RCC 7860 (cell line): Measurements from ENCODE around the gene ZBTB49.

ENCODE experiments used
- DNase-seq: peaks from one replicate; pipeline ENCODE4 v3.0.0-alpha.2; 2015; ENCODE audit warnings: low spot score
- FAIRE-seq: peaks from 2 replicates; lab custom pipeline; 2012; peaks lifted over from hg19 to GRCh38; lab: Jason Lieb, UNC

ZBTB49 gene

DNA sequence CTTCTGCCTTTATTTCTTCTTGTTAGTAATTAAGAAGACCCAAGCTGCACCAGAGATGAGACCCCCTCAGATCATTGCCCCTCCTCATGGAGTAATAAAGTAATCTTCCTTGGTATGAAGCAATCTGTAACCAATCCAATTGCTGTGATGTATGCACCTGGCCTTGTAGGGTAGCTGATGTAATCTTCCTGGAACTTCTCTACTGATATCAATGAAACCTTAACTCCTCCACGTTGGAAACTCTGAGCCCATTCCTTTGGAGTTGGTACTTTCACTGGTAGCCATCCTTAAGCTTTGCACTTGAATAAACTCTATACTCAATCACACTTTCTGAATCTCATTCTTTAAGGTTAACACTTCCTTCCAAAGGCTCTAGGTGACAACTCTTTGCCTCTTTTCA lies 65.3 kb downstream of the ZBTB49 start:
- FAIRE-seq (no peak), DNase-seq (no peak)

DNA sequence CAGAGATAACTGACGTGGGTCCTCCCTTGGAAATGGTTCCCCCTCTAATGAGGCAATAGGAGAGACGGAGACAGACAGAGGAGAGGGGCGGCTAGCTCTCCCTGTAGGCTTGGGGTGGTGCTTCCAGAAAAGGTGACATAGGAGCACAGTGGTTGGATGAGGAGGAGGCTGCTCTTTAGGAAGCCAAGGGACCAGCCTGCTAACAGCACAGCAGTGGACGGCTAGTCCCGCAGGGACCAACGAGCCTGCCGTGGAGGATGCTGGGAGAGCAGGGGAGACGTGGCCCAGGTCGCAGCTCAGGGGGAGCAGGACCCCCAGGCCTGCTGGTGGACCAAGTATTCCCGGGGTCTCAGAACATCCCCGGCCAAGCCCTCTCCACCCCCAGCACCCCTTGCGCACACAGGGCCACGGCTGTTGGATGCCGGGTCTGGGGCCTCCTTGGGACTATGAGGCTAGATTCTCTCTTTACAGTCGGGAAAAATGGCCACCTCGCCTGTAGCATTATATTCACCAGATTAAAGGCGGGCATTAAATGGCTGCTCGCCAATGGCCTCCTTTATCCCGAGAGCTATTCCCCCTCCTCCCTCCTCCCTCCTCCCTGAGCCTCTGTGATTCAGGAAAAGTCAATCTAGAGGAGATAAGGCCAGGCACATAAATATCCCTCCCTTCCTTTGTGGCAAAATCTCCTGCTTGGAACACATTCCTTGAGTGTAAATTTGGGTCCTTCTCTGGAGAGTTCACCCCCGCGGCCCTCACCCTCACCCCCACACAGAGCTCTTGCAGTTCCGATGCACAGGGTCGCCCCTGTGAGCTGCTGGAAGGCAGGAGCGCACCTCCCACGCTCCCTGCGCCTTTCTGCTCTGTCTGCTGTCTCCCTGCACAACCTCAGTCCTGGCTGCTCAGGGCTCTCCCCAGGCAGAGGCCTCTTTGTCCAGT lies 66.3 kb downstream of the ZBTB49 start:
- DNase-seq (no peak), FAIRE-seq (no peak)

DNA sequence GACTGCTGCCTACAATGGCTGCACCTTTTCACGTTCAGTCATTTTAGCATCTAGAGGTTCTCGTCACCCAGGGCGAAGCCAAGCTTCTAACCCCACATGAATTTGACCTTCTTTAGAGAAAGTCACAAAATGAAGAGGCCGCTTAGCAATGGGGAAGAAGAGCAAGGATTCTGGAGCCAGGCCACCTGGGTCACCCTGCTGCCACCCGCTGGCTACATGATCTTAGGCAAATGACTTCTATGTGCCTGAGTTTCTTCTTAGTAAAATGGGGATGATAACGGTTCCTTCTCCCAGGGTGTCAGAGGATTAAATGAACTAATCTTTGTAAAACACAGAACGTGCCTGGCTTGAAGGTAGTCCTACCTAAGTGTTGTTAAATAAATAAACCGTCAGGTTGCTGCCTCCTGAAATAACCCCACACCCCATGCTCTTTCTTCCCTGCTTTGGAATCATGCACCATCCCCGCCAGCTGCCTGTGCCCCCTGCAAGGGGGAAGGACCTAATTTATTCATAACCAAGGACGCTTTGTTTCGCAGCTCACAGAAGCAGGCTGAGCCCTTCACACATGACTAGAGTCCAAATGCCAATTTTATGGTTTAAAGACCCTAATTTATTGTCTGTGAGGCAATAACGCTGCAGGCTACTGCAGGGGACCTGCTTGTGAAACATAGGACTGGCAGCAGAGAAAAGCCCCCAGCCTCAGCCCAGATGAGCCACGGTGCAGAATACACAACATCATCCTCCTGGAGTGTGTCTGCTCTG lies 68.2 kb downstream of the ZBTB49 start:
- DNase-seq, result no peak
- FAIRE-seq, result no peak

DNA sequence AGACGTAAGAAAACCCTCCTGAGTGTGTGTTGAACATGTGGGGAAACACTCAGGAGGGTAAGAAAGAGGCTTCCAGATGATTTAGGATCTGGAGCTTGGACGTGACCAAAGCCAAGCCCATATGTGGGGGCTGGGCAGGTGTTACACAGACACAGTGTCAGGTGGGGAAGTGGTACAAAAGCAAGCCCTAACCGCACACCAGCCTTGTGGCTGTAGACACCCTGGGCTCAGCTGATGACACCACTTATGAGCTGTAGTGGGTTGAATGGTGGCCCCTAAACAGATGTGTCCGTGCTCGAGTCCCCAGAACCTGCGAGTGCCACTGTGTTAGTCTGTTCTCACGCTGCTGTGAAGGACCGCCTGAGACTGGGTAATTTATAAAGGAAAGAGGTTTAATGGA lies 71.8 kb downstream of the ZBTB49 start:
- no peak for FAIRE-seq
- no peak for DNase-seq

DNA sequence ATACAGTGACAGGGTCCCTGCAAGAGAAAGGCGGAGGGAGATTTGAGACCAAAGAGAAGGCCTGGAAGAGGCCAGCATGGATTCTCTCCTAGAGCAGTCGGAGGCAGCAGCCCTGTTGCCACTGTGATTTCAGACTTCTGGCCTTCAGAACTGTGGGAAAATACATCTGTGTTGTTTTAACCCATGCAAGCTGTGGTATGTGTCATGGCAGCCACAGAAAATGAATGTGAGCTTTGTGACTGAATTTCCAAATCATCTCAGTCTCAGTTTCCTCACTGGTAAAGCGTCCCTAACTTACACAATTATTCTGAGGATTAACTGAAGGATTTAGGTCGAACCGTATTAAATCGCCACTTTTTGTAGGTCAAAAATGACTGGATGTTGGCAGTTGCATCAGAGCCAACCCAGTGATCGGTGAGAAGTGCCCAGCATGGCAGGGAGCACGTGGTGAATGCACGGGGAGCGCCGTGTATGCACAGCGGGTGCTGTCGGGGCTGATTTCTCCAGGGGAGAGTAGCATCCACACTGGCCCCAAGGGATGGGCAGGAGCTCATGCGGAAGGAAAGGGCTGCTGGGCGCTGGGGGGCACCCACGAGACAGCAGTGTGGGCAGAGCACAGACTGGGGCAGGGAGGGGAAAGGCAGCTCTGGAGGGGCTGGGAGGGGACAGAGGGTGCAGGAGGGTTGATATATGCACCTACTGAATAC lies 73.1 kb downstream of the ZBTB49 start:
- no peak for FAIRE-seq
- no peak for DNase-seq

DNA sequence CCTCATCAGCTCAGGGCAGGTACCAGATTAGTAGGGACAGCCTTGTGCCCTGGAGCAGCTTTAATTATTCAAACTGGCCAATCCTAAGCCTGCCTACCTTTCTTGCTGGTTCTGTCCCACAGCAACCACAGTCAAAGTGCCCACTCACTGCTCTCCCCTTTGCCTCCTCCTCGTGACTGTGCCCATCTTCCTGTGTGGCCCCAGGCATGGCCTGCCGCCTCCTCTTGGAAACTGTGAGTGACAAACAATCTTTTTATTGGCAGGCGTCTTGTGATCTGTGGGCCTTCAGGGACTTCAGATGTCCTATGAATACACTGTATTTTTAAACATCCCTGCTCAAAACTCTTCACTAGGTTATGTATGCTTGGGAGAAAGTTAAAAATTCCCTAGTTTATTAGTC lies 74.0 kb downstream of the ZBTB49 start:
- FAIRE-seq (no peak), DNase-seq (no peak)

DNA sequence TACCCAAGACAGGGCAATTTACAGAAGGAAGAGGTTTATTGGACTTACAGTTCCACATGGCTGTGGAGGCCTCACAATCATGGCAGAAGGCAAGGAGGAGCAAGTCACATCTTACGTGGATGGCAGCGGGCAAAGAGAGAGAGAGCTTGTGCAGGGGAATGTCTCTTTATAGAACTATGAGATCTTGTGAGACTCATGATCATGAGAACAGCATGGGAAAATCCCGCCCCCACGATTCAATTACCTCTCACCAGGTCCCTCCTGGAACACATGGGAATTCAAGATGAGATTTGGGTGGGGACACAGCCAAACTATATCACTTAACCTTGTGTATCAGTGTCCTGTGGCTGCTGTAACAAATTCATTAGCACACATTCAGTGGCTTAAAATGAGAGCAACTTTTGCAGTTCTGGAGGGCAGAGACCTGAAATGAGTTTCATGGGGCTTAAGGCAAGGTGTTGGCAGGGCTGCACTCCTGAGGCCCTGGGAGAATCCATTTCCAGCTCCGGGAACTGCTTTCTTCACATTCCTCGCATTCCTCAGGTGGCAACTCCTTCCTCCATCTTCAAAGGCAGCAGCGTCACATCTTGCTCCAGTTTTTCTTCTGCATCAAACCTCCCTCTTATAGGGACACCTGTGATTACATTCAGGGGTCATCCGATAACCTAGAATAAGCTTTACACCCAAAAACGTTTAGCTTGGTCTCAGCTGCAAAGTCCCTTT lies 74.6 kb downstream of the ZBTB49 start:
- FAIRE-seq, result no peak
- DNase-seq, result no peak

DNA sequence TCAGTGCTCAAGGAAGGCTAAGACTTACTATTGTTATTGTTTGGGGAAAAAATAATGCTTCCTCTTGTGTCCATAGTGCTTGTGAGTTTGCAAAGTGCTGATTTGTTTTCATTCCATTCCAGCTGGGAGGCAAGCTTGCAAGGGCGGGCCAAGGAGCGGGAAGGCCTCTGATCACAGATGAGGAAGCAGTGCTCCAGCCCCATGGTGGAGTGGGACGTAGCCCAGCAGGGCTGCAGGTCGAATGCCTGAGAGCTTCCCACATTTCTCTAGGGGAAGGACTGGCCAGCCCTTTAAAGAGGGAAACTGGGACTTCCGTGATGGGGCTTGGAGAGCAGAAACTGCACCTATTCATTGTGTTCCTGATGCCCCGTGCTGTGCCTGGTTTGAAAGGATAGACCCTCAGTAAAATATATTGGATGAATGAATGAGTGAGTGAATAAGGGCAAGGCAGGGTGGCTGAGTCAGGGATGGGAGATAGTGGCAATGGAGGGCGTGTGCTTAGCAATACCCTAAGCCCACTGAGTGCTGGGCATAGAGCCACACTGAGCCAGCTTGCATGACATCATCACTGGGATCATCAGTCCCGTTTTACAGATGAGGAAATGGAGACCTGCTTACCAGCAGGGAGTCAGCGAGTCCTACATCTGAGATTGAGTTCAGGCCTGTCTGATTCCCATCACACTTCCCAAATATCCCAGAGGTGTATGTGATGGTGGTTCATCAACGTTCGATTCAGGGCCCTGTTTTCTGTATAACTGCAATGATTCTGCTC lies 78.9 kb downstream of the ZBTB49 start:
- FAIRE-seq (no peak), DNase-seq (no peak)
